ENCODE data around the gene SIX1. TPM values are rescaled to one million over a fixed set of nuclear protein-coding genes. Genes with fewer than 3 reads are reported as not detected.

The SIX1 gene
- total RNA-seq, 1 experiment from 2014 or later: 0.59 TPM

- TF ChIP-seq, protein P1, sequence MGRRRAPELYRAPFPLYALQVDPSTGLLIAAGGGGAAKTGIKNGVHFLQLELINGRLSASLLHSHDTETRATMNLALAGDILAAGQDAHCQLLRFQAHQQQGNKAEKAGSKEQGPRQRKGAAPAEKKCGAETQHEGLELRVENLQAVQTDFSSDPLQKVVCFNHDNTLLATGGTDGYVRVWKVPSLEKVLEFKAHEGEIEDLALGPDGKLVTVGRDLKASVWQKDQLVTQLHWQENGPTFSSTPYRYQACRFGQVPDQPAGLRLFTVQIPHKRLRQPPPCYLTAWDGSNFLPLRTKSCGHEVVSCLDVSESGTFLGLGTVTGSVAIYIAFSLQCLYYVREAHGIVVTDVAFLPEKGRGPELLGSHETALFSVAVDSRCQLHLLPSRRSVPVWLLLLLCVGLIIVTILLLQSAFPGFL (CRISPR knock-in tag; IDR thresholded peaks at IDR 0.05; ENCODE audit: borderline replicate concordance): no peak
- TF ChIP-seq USF1 (CRISPR knock-in tag; IDR thresholded peaks at IDR 0.05) (no peak), IRF2 (CRISPR knock-in tag; IDR thresholded peaks at IDR 0.05; ENCODE audit: borderline replicate concordance, low read depth) (no peak)
These were observed 37.6 kb upstream of the SIX1 start (continued) for GRCh38 chr14:60686865-60687264.

DNA sequence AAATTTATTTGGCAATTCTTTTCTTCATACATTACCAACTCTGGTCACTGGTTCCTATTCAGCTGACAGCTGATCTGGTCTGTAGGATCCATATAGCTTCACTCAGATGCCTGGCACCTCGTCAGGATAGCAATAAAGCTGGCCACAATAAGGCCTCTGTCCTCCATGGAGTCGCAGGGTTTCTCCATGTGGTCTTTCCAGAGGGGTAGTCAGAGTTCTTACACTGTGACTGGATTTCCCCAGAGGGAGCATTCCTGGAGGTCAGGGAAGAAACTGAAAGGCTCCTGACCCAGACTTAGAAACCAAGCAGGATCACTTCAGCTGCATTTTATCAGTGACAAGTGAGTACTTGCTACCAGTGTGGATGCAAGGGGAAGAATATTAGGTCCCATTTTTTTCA is 34.9 kb upstream of the SIX1 start:
- no peaks in the 10 kb centered on the region for H3K36me3 Mint-ChIP-seq
- ChIA-PET CTCF (no interaction called here), POLR2A (no interaction called here)
- TF ChIP-seq, protein P2, sequence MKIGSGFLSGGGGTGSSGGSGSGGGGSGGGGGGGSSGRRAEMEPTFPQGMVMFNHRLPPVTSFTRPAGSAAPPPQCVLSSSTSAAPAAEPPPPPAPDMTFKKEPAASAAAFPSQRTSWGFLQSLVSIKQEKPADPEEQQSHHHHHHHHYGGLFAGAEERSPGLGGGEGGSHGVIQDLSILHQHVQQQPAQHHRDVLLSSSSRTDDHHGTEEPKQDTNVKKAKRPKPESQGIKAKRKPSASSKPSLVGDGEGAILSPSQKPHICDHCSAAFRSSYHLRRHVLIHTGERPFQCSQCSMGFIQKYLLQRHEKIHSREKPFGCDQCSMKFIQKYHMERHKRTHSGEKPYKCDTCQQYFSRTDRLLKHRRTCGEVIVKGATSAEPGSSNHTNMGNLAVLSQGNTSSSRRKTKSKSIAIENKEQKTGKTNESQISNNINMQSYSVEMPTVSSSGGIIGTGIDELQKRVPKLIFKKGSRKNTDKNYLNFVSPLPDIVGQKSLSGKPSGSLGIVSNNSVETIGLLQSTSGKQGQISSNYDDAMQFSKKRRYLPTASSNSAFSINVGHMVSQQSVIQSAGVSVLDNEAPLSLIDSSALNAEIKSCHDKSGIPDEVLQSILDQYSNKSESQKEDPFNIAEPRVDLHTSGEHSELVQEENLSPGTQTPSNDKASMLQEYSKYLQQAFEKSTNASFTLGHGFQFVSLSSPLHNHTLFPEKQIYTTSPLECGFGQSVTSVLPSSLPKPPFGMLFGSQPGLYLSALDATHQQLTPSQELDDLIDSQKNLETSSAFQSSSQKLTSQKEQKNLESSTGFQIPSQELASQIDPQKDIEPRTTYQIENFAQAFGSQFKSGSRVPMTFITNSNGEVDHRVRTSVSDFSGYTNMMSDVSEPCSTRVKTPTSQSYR (CRISPR knock-in tag; IDR thresholded peaks at IDR 0.05): no peak
- TF ChIP-seq NFYB (CRISPR knock-in tag; conservative IDR thresholded peaks at IDR 0.05; ENCODE audit: low read depth) (no peak), ATF3 (CRISPR knock-in tag; conservative IDR thresholded peaks at IDR 0.05) (no peak), PRRX2 (CRISPR knock-in tag; IDR thresholded peaks at IDR 0.05) (no peak), CREM (CRISPR knock-in tag; IDR thresholded peaks at IDR 0.05) (no peak), ZNF121 (CRISPR knock-in tag; IDR thresholded peaks at IDR 0.05) (no peak), ZNF423 (CRISPR knock-in tag; IDR thresholded peaks at IDR 0.05) (no peak), HMGXB4 (CRISPR knock-in tag; IDR thresholded peaks at IDR 0.05) (no peak), ERG (CRISPR knock-in tag; IDR thresholded peaks at IDR 0.05) (no peak), TP53 (CRISPR knock-in tag; IDR thresholded peaks at IDR 0.05) (no peak), OVOL2 (CRISPR knock-in tag; IDR thresholded peaks at IDR 0.05; ENCODE audit: borderline replicate concordance) (no peak), NR3C1 (CRISPR knock-in tag; conservative IDR thresholded peaks at IDR 0.05; ENCODE audit: low read depth) (no peak), SMAD4 (CRISPR knock-in tag; IDR thresholded peaks at IDR 0.05) (no peak), SP1 (CRISPR knock-in tag; conservative IDR thresholded peaks at IDR 0.05) (no peak)
- TF ChIP-seq, protein P3, sequence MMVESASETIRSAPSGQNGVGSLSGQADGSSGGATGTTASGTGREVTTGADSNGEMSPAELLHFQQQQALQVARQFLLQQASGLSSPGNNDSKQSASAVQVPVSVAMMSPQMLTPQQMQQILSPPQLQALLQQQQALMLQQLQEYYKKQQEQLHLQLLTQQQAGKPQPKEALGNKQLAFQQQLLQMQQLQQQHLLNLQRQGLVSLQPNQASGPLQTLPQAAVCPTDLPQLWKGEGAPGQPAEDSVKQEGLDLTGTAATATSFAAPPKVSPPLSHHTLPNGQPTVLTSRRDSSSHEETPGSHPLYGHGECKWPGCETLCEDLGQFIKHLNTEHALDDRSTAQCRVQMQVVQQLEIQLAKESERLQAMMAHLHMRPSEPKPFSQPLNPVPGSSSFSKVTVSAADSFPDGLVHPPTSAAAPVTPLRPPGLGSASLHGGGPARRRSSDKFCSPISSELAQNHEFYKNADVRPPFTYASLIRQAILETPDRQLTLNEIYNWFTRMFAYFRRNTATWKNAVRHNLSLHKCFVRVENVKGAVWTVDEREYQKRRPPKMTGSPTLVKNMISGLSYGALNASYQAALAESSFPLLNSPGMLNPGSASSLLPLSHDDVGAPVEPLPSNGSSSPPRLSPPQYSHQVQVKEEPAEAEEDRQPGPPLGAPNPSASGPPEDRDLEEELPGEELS (CRISPR knock-in tag; IDR thresholded peaks at IDR 0.05): no peak
- TF ChIP-seq, protein P4, sequence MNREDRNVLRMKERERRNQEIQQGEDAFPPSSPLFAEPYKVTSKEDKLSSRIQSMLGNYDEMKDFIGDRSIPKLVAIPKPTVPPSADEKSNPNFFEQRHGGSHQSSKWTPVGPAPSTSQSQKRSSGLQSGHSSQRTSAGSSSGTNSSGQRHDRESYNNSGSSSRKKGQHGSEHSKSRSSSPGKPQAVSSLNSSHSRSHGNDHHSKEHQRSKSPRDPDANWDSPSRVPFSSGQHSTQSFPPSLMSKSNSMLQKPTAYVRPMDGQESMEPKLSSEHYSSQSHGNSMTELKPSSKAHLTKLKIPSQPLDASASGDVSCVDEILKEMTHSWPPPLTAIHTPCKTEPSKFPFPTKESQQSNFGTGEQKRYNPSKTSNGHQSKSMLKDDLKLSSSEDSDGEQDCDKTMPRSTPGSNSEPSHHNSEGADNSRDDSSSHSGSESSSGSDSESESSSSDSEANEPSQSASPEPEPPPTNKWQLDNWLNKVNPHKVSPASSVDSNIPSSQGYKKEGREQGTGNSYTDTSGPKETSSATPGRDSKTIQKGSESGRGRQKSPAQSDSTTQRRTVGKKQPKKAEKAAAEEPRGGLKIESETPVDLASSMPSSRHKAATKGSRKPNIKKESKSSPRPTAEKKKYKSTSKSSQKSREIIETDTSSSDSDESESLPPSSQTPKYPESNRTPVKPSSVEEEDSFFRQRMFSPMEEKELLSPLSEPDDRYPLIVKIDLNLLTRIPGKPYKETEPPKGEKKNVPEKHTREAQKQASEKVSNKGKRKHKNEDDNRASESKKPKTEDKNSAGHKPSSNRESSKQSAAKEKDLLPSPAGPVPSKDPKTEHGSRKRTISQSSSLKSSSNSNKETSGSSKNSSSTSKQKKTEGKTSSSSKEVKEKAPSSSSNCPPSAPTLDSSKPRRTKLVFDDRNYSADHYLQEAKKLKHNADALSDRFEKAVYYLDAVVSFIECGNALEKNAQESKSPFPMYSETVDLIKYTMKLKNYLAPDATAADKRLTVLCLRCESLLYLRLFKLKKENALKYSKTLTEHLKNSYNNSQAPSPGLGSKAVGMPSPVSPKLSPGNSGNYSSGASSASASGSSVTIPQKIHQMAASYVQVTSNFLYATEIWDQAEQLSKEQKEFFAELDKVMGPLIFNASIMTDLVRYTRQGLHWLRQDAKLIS (CRISPR knock-in tag; IDR thresholded peaks at IDR 0.05; ENCODE audit: borderline replicate concordance): no peak
- TF ChIP-seq, protein P5, sequence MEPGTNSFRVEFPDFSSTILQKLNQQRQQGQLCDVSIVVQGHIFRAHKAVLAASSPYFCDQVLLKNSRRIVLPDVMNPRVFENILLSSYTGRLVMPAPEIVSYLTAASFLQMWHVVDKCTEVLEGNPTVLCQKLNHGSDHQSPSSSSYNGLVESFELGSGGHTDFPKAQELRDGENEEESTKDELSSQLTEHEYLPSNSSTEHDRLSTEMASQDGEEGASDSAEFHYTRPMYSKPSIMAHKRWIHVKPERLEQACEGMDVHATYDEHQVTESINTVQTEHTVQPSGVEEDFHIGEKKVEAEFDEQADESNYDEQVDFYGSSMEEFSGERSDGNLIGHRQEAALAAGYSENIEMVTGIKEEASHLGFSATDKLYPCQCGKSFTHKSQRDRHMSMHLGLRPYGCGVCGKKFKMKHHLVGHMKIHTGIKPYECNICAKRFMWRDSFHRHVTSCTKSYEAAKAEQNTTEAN (CRISPR knock-in tag; IDR thresholded peaks at IDR 0.05): no peak
- peaks cover 30% of the 10 kb centered on the region for H3K4me1 Mint-ChIP-seq
- ATAC-seq (no peak), DNase-seq (ENCODE audit: low spot score) (no peak)
- H3K9me3 Mint-ChIP-seq: peaks cover 7% of the 10 kb centered on the region
- H3K27ac Mint-ChIP-seq: no peak overlapping the region
- H3K4me3 Mint-ChIP-seq: no peak overlapping the region
- no peaks in the 10 kb centered on the region; the same call in 1 of the 2 replicates for H3K27me3 Mint-ChIP-seq (ENCODE audit: low read depth)

Measured in WTC11 (cell line).